B cell (primary cell): ENCODE results near the gene ANKS1B.

Source experiments
- CTCF ChIP-seq: fragments of 200-600 bp; IDR thresholded peaks from one replicate; pipeline ENCODE4 v1.8.0; 2022; ENCODE audit warnings: antibody characterized with exemption, mild to moderate bottlenecking
- EZH2 ChIP-seq: IDR thresholded peaks from 2 replicates; pipeline ENCODE4 v1.6.1; 2012; ENCODE audit warnings: borderline replicate concordance, low read depth, mild to moderate bottlenecking, moderate library complexity, low read length; ENCODE audit not compliant: insufficient read depth, poor library complexity, severe bottlenecking

GRCh38 chr12:98945864-98946263 is 1038.9 kb downstream of the ANKS1B start:
- TF ChIP-seq CTCF (no peak), EZH2 (no peak)
